Measurements from ENCODE around the gene CDIPT. TPM values are rescaled to one million over a fixed set of nuclear protein-coding genes. Genes with fewer than 3 reads are reported as not detected.

Gene CDIPT
- total RNA-seq, 1 experiment from 2014 or later: 58.3 TPM

GRCh38 chr16:29873319-29873718 is 10.3 kb upstream of the CDIPT start:
- intact Hi-C loops (cut with micrococcal nuclease): no loop called here
- Histone ChIP-seq H3K4me3 (replicated peaks in 1 of 2; ENCODE audit: low read depth in 1 of 2, low read length in 2 of 2) (no peak overlapping the region), H3K4me1 (ENCODE audit: control insufficient read depth in 1 of 2, insufficient read depth in 2 of 2, low read length in 2 of 2) (peaks cover 0 to 15% of the 10 kb centered on the region in 2 experiments; a peak in 2 of 4 replicates), H3K36me3 (ENCODE audit: control insufficient read depth in 1 of 2, insufficient read depth in 2 of 2, low read length in 2 of 2) (no peaks in the 10 kb centered on the region), H3K9me3 (ENCODE audit: control insufficient read depth in 1 of 2, insufficient read depth in 1 of 2, low read depth in 1 of 2, low read length in 2 of 2) (no peaks in the 10 kb centered on the region), H3K27ac (ENCODE audit: low read depth, low read length) (no peak overlapping the region), H3K27me3 (ENCODE audit: insufficient read depth, low read length) (no peaks in the 10 kb centered on the region), H4K20me1 (ENCODE audit: insufficient read depth) (no peaks in the 10 kb centered on the region), H3K4me2 (ENCODE audit: low read length) (no peak overlapping the region), H3K9me2 (ENCODE audit: insufficient read depth) (no peaks in the 10 kb centered on the region), H3K9ac (ENCODE audit: low read length) (no peak overlapping the region), H3K79me2 (ENCODE audit: insufficient read depth, low read length) (no peaks in the 10 kb centered on the region), H2AFZ (ENCODE audit: low read depth, low read length, poor library complexity, severe bottlenecking) (no peak overlapping the region)
- DNase-seq (ENCODE audit: low read depth, low spot score): no peak
- ChIA-PET RAD21 (ENCODE audit: low non-redundant PET in 1 of 2, low total read pairs in 2 of 2, uncharacterized antibody in 2 of 2, unreplicated experiment in 2 of 2) (no interaction called here), POLR2A (interaction anchor here (1.1 kb wide), 1 partner anchor 70 kb away, joined by 4 read pairs; no protein-coding TSS in a partner anchor), CTCF (no interaction called here)
- ATAC-seq: no peak
- no TSS peak for BruUV-seq (replicated peaks)
- TF ChIP-seq CBX3 (IDR thresholded peaks at IDR 0.05; ENCODE audit: low read depth): no peak
- TF ChIP-seq, protein P1, sequence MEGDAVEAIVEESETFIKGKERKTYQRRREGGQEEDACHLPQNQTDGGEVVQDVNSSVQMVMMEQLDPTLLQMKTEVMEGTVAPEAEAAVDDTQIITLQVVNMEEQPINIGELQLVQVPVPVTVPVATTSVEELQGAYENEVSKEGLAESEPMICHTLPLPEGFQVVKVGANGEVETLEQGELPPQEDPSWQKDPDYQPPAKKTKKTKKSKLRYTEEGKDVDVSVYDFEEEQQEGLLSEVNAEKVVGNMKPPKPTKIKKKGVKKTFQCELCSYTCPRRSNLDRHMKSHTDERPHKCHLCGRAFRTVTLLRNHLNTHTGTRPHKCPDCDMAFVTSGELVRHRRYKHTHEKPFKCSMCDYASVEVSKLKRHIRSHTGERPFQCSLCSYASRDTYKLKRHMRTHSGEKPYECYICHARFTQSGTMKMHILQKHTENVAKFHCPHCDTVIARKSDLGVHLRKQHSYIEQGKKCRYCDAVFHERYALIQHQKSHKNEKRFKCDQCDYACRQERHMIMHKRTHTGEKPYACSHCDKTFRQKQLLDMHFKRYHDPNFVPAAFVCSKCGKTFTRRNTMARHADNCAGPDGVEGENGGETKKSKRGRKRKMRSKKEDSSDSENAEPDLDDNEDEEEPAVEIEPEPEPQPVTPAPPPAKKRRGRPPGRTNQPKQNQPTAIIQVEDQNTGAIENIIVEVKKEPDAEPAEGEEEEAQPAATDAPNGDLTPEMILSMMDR (IDR thresholded peaks at IDR 0.05 in 2 of 3, conservative IDR thresholded peaks at IDR 0.05 in 1 of 3; ENCODE audit: borderline replicate concordance in 1 of 3, insufficient read depth in 1 of 3, low read depth in 2 of 3, low read length in 2 of 3): no peak
- TF ChIP-seq YY1 (IDR thresholded peaks at IDR 0.05; ENCODE audit: extremely low read depth, insufficient replicate concordance, low read depth, low read length): no peak

- no peaks in the 10 kb centered on the region for H3K9me2 ChIP-seq (ENCODE audit: insufficient read depth)
- no peak for TF ChIP-seq ZNF274 (IDR thresholded peaks at IDR 0.05; ENCODE audit: low read depth, low read length)
- TF ChIP-seq POLR2A (IDR thresholded peaks at IDR 0.05; ENCODE audit: borderline replicate concordance, extremely low read depth, insufficient read depth, insufficient read length): no peak
- no peak for TF ChIP-seq TCF7L2 (IDR thresholded peaks at IDR 0.05; ENCODE audit: borderline replicate concordance, extremely low read depth, insufficient read depth, insufficient read length)
- TF ChIP-seq EZH2phosphoT487 (IDR thresholded peaks at IDR 0.05; ENCODE audit: borderline replicate concordance): no peak
- TF ChIP-seq ATF3 (IDR thresholded peaks at IDR 0.05): no peak
- TF ChIP-seq, protein P2, sequence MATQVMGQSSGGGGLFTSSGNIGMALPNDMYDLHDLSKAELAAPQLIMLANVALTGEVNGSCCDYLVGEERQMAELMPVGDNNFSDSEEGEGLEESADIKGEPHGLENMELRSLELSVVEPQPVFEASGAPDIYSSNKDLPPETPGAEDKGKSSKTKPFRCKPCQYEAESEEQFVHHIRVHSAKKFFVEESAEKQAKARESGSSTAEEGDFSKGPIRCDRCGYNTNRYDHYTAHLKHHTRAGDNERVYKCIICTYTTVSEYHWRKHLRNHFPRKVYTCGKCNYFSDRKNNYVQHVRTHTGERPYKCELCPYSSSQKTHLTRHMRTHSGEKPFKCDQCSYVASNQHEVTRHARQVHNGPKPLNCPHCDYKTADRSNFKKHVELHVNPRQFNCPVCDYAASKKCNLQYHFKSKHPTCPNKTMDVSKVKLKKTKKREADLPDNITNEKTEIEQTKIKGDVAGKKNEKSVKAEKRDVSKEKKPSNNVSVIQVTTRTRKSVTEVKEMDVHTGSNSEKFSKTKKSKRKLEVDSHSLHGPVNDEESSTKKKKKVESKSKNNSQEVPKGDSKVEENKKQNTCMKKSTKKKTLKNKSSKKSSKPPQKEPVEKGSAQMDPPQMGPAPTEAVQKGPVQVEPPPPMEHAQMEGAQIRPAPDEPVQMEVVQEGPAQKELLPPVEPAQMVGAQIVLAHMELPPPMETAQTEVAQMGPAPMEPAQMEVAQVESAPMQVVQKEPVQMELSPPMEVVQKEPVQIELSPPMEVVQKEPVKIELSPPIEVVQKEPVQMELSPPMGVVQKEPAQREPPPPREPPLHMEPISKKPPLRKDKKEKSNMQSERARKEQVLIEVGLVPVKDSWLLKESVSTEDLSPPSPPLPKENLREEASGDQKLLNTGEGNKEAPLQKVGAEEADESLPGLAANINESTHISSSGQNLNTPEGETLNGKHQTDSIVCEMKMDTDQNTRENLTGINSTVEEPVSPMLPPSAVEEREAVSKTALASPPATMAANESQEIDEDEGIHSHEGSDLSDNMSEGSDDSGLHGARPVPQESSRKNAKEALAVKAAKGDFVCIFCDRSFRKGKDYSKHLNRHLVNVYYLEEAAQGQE (IDR thresholded peaks at IDR 0.05; ENCODE audit: low read depth): no peak
- no peak for TF ChIP-seq ZFX (IDR thresholded peaks at IDR 0.05)
- TF ChIP-seq CBX3 (IDR thresholded peaks at IDR 0.05; ENCODE audit: low read depth): no peak
- no peak for TF ChIP-seq EZH2 (IDR thresholded peaks at IDR 0.05)
- TF ChIP-seq EGR1 (IDR thresholded peaks at IDR 0.05; ENCODE audit: low read depth): no peak
- no peak for TF ChIP-seq SP1 (IDR thresholded peaks at IDR 0.05; ENCODE audit: low read depth)
- TF ChIP-seq RAD21 (IDR thresholded peaks at IDR 0.05; ENCODE audit: low read depth): no peak
- no peak for TF ChIP-seq POLR2AphosphoS5 (IDR thresholded peaks at IDR 0.05; ENCODE audit: low read depth, low read length)
Observed at GRCh38 chr16:29871822-29872546, 9.0 kb upstream of the CDIPT start.

More at GRCh38 chr16:29871822-29872546, 9.0 kb upstream of the CDIPT start:
- Histone ChIP-seq H3K4me3 (replicated peaks in 1 of 2; ENCODE audit: low read depth in 1 of 2, low read length in 2 of 2) (no peak overlapping the region), H3K4me2 (ENCODE audit: low read length) (no peak overlapping the region), H4K20me1 (ENCODE audit: insufficient read depth) (no peaks in the 10 kb centered on the region), H3K36me3 (ENCODE audit: control insufficient read depth in 1 of 2, insufficient read depth in 2 of 2, low read length in 2 of 2) (no peaks in the 10 kb centered on the region), H3K79me2 (ENCODE audit: insufficient read depth, low read length) (no peaks in the 10 kb centered on the region), H3K4me1 (ENCODE audit: control insufficient read depth in 1 of 2, insufficient read depth in 2 of 2, low read length in 2 of 2) (peaks cover 0 to 11% of the 10 kb centered on the region in 2 experiments; a peak in 2 of 4 replicates), H3K27me3 (ENCODE audit: insufficient read depth, low read length) (no peaks in the 10 kb centered on the region), H2AFZ (ENCODE audit: low read depth, low read length, poor library complexity, severe bottlenecking) (no peak overlapping the region), H3K27ac (ENCODE audit: low read depth, low read length) (no peak overlapping the region), H3K9ac (ENCODE audit: low read length) (no peak overlapping the region), H3K9me3 (ENCODE audit: control insufficient read depth in 1 of 2, insufficient read depth in 1 of 2, low read depth in 1 of 2, low read length in 2 of 2) (no peaks in the 10 kb centered on the region)
- ChIA-PET CTCF (no interaction called here), POLR2A (no interaction called here), RAD21 (ENCODE audit: low non-redundant PET in 1 of 2, low total read pairs in 2 of 2, uncharacterized antibody in 2 of 2, unreplicated experiment in 2 of 2) (no interaction called here)
- no peak for ATAC-seq
- no TSS peak for BruUV-seq (replicated peaks)
- no peak for DNase-seq (ENCODE audit: low read depth, low spot score)
- intact Hi-C loops (cut with micrococcal nuclease): no loop called here

Data from HCT116 (cell line).